ENCODE measurements around the gene MMP17.
"Not testable (repeated sequence)": the region's sequence is repeated elsewhere in the genome, so short reads cannot be mapped to it uniquely, and the experiment has no call there.

The MMP17 gene

GRCh38 chr12:131809476-131810254, 18.5 kb upstream of the MMP17 start:
- peak overlapping the region; percentile 81 for H3K27ac Mint-ChIP-seq
- CTCF ChIA-PET, DNase-seq, H3K27me3 Mint-ChIP-seq, H3K4me1 Mint-ChIP-seq: not testable (repeated sequence)
- peak overlapping the region; percentile 60 for H3K4me3 Mint-ChIP-seq
- peaks cover 15% of the 10 kb centered on the region for H3K36me3 Mint-ChIP-seq
- H3K9me3 Mint-ChIP-seq = peaks cover 27% of the 10 kb centered on the region

GRCh38 chr12:131810726-131811125, 17.5 kb upstream of the MMP17 start:
- peak overlapping the region; percentile 55 for H3K27ac Mint-ChIP-seq
- peaks cover 13% of the 10 kb centered on the region for H3K36me3 Mint-ChIP-seq
- CTCF ChIA-PET = no interaction called here
- peaks cover 24% of the 10 kb centered on the region for H3K9me3 Mint-ChIP-seq
- no peak overlapping the region for H3K4me3 Mint-ChIP-seq
- H3K27me3 Mint-ChIP-seq = no peaks in the 10 kb centered on the region
- peaks cover 5% of the 10 kb centered on the region for H3K4me1 Mint-ChIP-seq
- no peak for DNase-seq

- CTCF ChIA-PET = no interaction called here
Observed at GRCh38 chr12:131815131-131815530, 13.1 kb upstream of the MMP17 start.

GRCh38 chr12:131816495-131816894, 11.7 kb upstream of the MMP17 start:
- H3K4me1 Mint-ChIP-seq = no peaks in the 10 kb centered on the region
- DNase-seq = no peak
- H3K36me3 Mint-ChIP-seq = peaks cover 10% of the 10 kb centered on the region
- H3K4me3 Mint-ChIP-seq = no peak overlapping the region
- no peaks in the 10 kb centered on the region for H3K27me3 Mint-ChIP-seq
- CTCF ChIA-PET = interaction anchor here (0.6 kb wide), 1 partner anchor 990 kb away, joined by 3 read pairs; no protein-coding TSS in a partner anchor
- no peak overlapping the region for H3K27ac Mint-ChIP-seq
- H3K9me3 Mint-ChIP-seq = peaks cover 20% of the 10 kb centered on the region

More at GRCh38 chr12:131815131-131815530, 13.1 kb upstream of the MMP17 start:
- Mint-ChIP-seq H3K4me3 (no peak overlapping the region), H3K27ac (no peak overlapping the region), H3K27me3 (no peaks in the 10 kb centered on the region), H3K36me3 (peaks cover 13% of the 10 kb centered on the region), H3K4me1 (no peaks in the 10 kb centered on the region), H3K9me3 (peaks cover 20% of the 10 kb centered on the region)
- no peak for DNase-seq

GRCh38 chr12:131817241-131817640, 11.0 kb upstream of the MMP17 start:
- Mint-ChIP-seq H3K4me3 (no peak overlapping the region), H3K4me1 (no peaks in the 10 kb centered on the region), H3K36me3 (peaks cover 6% of the 10 kb centered on the region), H3K9me3 (peaks cover 13% of the 10 kb centered on the region), H3K27me3 (no peaks in the 10 kb centered on the region), H3K27ac (no peak overlapping the region)
- CTCF ChIA-PET = no interaction called here
- DNase-seq = no peak

GRCh38 chr12:131818821-131819585, 9.2 kb upstream of the MMP17 start:
- Mint-ChIP-seq H3K4me3 (no peak overlapping the region), H3K9me3 (peaks cover under 1% of the 10 kb centered on the region), H3K4me1 (no peaks in the 10 kb centered on the region), H3K27me3 (peaks cover under 1% of the 10 kb centered on the region), H3K36me3 (no peaks in the 10 kb centered on the region), H3K27ac (no peak overlapping the region)
- no peak for DNase-seq
- CTCF ChIA-PET = no interaction called here

GRCh38 chr12:131824450-131824849, 3.7 kb upstream of the MMP17 start:
- Mint-ChIP-seq H3K36me3 (no peaks in the 10 kb centered on the region), H3K27ac (no peak overlapping the region), H3K9me3 (no peaks in the 10 kb centered on the region), H3K4me3 (no peak overlapping the region), H3K27me3 (peaks cover 47% of the 10 kb centered on the region), H3K4me1 (peaks cover 7% of the 10 kb centered on the region)
- CTCF ChIA-PET = no interaction called here
- no peak for DNase-seq

- H3K4me1 Mint-ChIP-seq = peaks cover 7% of the 10 kb centered on the region
- CTCF ChIA-PET = interaction anchor here (0.7 kb wide), 1 partner anchor 694 kb away, joined by 3 read pairs; no protein-coding TSS in a partner anchor
- H3K36me3 Mint-ChIP-seq = no peaks in the 10 kb centered on the region
- H3K27me3 Mint-ChIP-seq = peaks cover 55% of the 10 kb centered on the region
- DNase-seq = no peak
- no peak overlapping the region for H3K27ac Mint-ChIP-seq
- H3K4me3 Mint-ChIP-seq = no peak overlapping the region
- H3K9me3 Mint-ChIP-seq = no peaks in the 10 kb centered on the region
Observed at GRCh38 chr12:131825146-131825892, 2.9 kb upstream of the MMP17 start.

- CTCF ChIA-PET = interaction anchor here (0.7 kb wide), 1 partner anchor 695 kb away, joined by 3 read pairs; no protein-coding TSS in a partner anchor
- Mint-ChIP-seq H3K4me3 (no peak overlapping the region), H3K27ac (no peak overlapping the region), H3K4me1 (peaks cover 14% of the 10 kb centered on the region), H3K9me3 (no peaks in the 10 kb centered on the region), H3K36me3 (no peaks in the 10 kb centered on the region), H3K27me3 (peaks cover 65% of the 10 kb centered on the region)
- DNase-seq = no peak
Observed at GRCh38 chr12:131826097-131826928, 1.9 kb upstream of the MMP17 start.

GRCh38 chr12:131828671-131829355, 620 bp downstream of the MMP17 start:
- Mint-ChIP-seq H3K27me3 (peaks cover 87% of the 10 kb centered on the region), H3K4me3 (peak overlapping the region; percentile 58), H3K27ac (no peak overlapping the region), H3K4me1 (peaks cover 17% of the 10 kb centered on the region), H3K9me3 (no peaks in the 10 kb centered on the region), H3K36me3 (no peaks in the 10 kb centered on the region)
- CTCF ChIA-PET = interaction anchor here (1.5 to 3.9 kb wide), 2 partner anchors 41 to 724 kb away, joined by 4 to 31 read pairs; no protein-coding TSS in a partner anchor
- peak; percentile 31 for DNase-seq

- Mint-ChIP-seq H3K36me3 (no peaks in the 10 kb centered on the region), H3K9me3 (no peaks in the 10 kb centered on the region), H3K4me1 (peaks cover 17% of the 10 kb centered on the region), H3K27ac (no peak overlapping the region), H3K4me3 (peak overlapping the region; percentile 58), H3K27me3 (peaks cover 85% of the 10 kb centered on the region)
- no peak for DNase-seq
- CTCF ChIA-PET = interaction anchor here (0.9 to 3.9 kb wide), 3 partner anchors 41 to 725 kb away, joined by 3 to 31 read pairs (median 4); no protein-coding TSS in a partner anchor
Observed at GRCh38 chr12:131829356-131829747, 1.2 kb downstream of the MMP17 start.

GRCh38 chr12:131829791-131830334, 1.7 kb downstream of the MMP17 start:
- H3K4me1 Mint-ChIP-seq = peaks cover 17% of the 10 kb centered on the region
- H3K36me3 Mint-ChIP-seq = no peaks in the 10 kb centered on the region
- no peak for DNase-seq
- no peak overlapping the region for H3K27ac Mint-ChIP-seq
- no peak overlapping the region for H3K4me3 Mint-ChIP-seq
- H3K9me3 Mint-ChIP-seq = no peaks in the 10 kb centered on the region
- peaks cover 80% of the 10 kb centered on the region for H3K27me3 Mint-ChIP-seq
- CTCF ChIA-PET = interaction anchor here (0.9 to 3.9 kb wide), 4 partner anchors 40 to 725 kb away, joined by 3 to 31 read pairs (median 4); no protein-coding TSS in a partner anchor

All from activated naive CD4-positive, alpha-beta T cell treated with anti-CD3 and anti-CD28 coated beads, Interleukin-2, amount 10 ng/mL, durations not matched to agents 7 days and 5 days (primary cell).